Measurements from ENCODE around the gene L3MBTL4. TPM values are rescaled to one million over a fixed set of nuclear protein-coding genes. Genes with fewer than 3 reads are reported as not detected.

Gene L3MBTL4
- total RNA-seq, 1 experiment from 2014 or later: not detected

DNA sequence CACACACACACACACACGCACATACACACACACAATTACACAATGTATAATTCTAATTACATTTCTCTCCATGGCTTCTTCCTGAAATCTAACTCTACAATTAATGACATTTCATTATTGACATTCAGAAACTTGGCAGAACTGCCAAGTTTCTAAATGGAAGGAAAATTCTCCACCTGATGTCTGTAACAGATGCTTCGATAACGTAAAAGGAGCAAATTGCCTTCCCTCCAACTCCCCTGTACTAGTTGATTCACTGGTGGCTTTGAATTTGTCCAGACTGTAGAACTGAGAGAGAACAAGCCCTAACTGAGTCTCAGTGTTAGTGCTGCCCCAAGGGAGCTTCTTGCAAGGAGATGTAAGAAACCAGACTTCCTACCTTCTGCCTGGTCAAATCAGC is 264.3 kb downstream of the L3MBTL4 start (continued):
- TF ChIP-seq RAD21 (IDR thresholded peaks at IDR 0.05; ENCODE audit: low read depth): no peak
- TF ChIP-seq, protein P1, sequence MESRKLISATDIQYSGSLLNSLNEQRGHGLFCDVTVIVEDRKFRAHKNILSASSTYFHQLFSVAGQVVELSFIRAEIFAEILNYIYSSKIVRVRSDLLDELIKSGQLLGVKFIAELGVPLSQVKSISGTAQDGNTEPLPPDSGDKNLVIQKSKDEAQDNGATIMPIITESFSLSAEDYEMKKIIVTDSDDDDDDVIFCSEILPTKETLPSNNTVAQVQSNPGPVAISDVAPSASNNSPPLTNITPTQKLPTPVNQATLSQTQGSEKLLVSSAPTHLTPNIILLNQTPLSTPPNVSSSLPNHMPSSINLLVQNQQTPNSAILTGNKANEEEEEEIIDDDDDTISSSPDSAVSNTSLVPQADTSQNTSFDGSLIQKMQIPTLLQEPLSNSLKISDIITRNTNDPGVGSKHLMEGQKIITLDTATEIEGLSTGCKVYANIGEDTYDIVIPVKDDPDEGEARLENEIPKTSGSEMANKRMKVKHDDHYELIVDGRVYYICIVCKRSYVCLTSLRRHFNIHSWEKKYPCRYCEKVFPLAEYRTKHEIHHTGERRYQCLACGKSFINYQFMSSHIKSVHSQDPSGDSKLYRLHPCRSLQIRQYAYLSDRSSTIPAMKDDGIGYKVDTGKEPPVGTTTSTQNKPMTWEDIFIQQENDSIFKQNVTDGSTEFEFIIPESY (IDR thresholded peaks at IDR 0.05; ENCODE audit: extremely low read depth, insufficient replicate concordance, low read length): no peak
- TF ChIP-seq, protein P2, sequence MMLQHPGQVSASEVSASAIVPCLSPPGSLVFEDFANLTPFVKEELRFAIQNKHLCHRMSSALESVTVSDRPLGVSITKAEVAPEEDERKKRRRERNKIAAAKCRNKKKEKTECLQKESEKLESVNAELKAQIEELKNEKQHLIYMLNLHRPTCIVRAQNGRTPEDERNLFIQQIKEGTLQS (IDR thresholded peaks at IDR 0.05): no peak
- no peak for TF ChIP-seq SP1 (IDR thresholded peaks at IDR 0.05; ENCODE audit: low read depth)

DNA sequence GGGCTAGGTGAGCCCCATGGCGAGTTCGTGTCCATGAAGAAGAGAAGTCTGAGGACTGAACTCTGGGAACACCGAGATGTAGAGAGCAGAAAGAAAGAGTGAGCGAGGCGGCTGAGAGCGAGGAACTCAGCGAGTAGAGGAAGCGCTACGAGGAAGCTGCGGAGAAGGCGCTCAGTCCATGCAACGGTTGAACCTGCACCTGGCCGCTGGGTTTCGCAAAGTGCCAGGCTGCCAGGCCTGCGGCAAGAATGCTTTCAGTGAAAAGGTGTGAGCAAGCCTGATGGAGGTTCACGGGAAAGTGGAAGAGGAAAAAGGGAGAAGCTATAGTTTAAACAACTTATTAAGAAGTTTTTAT is 268.4 kb downstream of the L3MBTL4 start:
- ATAC-seq: no peak
- TF ChIP-seq SRF (IDR thresholded peaks at IDR 0.05; ENCODE audit: low read depth) (no peak), ELF1 (IDR thresholded peaks at IDR 0.05; ENCODE audit: borderline replicate concordance, low read depth) (no peak), EGR1 (IDR thresholded peaks at IDR 0.05; ENCODE audit: low read depth) (no peak), SIN3A (IDR thresholded peaks at IDR 0.05; ENCODE audit: low read depth) (no peak), ZNF274 (IDR thresholded peaks at IDR 0.05; ENCODE audit: low read depth, low read length) (no peak), POLR2AphosphoS5 (IDR thresholded peaks at IDR 0.05; ENCODE audit: low read depth, low read length) (no peak), JUND (IDR thresholded peaks at IDR 0.05) (no peak), RAD21 (IDR thresholded peaks at IDR 0.05; ENCODE audit: low read depth) (no peak), EZH2 (IDR thresholded peaks at IDR 0.05) (no peak)
- TF ChIP-seq, protein P3, sequence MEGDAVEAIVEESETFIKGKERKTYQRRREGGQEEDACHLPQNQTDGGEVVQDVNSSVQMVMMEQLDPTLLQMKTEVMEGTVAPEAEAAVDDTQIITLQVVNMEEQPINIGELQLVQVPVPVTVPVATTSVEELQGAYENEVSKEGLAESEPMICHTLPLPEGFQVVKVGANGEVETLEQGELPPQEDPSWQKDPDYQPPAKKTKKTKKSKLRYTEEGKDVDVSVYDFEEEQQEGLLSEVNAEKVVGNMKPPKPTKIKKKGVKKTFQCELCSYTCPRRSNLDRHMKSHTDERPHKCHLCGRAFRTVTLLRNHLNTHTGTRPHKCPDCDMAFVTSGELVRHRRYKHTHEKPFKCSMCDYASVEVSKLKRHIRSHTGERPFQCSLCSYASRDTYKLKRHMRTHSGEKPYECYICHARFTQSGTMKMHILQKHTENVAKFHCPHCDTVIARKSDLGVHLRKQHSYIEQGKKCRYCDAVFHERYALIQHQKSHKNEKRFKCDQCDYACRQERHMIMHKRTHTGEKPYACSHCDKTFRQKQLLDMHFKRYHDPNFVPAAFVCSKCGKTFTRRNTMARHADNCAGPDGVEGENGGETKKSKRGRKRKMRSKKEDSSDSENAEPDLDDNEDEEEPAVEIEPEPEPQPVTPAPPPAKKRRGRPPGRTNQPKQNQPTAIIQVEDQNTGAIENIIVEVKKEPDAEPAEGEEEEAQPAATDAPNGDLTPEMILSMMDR (IDR thresholded peaks at IDR 0.05 in 2 of 3, conservative IDR thresholded peaks at IDR 0.05 in 1 of 3; ENCODE audit: borderline replicate concordance in 1 of 3, insufficient read depth in 1 of 3, low read depth in 2 of 3, low read length in 2 of 3): no peak
- TF ChIP-seq, protein P2 (IDR thresholded peaks at IDR 0.05): no peak
- TF ChIP-seq, protein P1 (IDR thresholded peaks at IDR 0.05; ENCODE audit: extremely low read depth, insufficient replicate concordance, low read length): no peak
- TF ChIP-seq, protein P4, sequence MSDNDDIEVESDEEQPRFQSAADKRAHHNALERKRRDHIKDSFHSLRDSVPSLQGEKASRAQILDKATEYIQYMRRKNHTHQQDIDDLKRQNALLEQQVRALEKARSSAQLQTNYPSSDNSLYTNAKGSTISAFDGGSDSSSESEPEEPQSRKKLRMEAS (IDR thresholded peaks at IDR 0.05): no peak
- TF ChIP-seq, protein P5, sequence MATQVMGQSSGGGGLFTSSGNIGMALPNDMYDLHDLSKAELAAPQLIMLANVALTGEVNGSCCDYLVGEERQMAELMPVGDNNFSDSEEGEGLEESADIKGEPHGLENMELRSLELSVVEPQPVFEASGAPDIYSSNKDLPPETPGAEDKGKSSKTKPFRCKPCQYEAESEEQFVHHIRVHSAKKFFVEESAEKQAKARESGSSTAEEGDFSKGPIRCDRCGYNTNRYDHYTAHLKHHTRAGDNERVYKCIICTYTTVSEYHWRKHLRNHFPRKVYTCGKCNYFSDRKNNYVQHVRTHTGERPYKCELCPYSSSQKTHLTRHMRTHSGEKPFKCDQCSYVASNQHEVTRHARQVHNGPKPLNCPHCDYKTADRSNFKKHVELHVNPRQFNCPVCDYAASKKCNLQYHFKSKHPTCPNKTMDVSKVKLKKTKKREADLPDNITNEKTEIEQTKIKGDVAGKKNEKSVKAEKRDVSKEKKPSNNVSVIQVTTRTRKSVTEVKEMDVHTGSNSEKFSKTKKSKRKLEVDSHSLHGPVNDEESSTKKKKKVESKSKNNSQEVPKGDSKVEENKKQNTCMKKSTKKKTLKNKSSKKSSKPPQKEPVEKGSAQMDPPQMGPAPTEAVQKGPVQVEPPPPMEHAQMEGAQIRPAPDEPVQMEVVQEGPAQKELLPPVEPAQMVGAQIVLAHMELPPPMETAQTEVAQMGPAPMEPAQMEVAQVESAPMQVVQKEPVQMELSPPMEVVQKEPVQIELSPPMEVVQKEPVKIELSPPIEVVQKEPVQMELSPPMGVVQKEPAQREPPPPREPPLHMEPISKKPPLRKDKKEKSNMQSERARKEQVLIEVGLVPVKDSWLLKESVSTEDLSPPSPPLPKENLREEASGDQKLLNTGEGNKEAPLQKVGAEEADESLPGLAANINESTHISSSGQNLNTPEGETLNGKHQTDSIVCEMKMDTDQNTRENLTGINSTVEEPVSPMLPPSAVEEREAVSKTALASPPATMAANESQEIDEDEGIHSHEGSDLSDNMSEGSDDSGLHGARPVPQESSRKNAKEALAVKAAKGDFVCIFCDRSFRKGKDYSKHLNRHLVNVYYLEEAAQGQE (IDR thresholded peaks at IDR 0.05; ENCODE audit: low read depth): no peak

More for the DNA sequence above, 268.4 kb downstream of the L3MBTL4 start:
- H3K9me2 ChIP-seq (ENCODE audit: insufficient read depth): no peaks in the 10 kb centered on the region
- BruUV-seq (replicated peaks): no TSS peak
- H3K9ac ChIP-seq (ENCODE audit: low read length): no peak overlapping the region
- H3K9me3 ChIP-seq (ENCODE audit: control insufficient read depth in 1 of 2, insufficient read depth in 1 of 2, low read depth in 1 of 2, low read length in 2 of 2): peaks cover 23 to 29% of the 10 kb centered on the region in 2 experiments; a peak in 2 of 4 replicates
- no peaks in the 10 kb centered on the region for H3K79me2 ChIP-seq (ENCODE audit: insufficient read depth, low read length)
- H3K27me3 ChIP-seq (ENCODE audit: insufficient read depth, low read length): no peaks in the 10 kb centered on the region
- no peaks in the 10 kb centered on the region for H3K36me3 ChIP-seq (ENCODE audit: control insufficient read depth in 1 of 2, insufficient read depth in 2 of 2, low read length in 2 of 2)
- no peak overlapping the region for H2AFZ ChIP-seq (ENCODE audit: low read depth, low read length, poor library complexity, severe bottlenecking)
- H4K20me1 ChIP-seq (ENCODE audit: insufficient read depth): no peaks in the 10 kb centered on the region
- H3K4me1 ChIP-seq (ENCODE audit: control insufficient read depth in 1 of 2, insufficient read depth in 2 of 2, low read length in 2 of 2): no peaks in the 10 kb centered on the region
- intact Hi-C loops (cut with micrococcal nuclease): no loop called here
- ChIA-PET POLR2A (no interaction called here), RAD21 (ENCODE audit: low non-redundant PET in 1 of 2, low total read pairs in 2 of 2, uncharacterized antibody in 2 of 2, unreplicated experiment in 2 of 2) (no interaction called here), CTCF (no interaction called here)
- no peak for DNase-seq (ENCODE audit: low read depth, low spot score)
- no peak overlapping the region for H3K4me3 ChIP-seq (replicated peaks in 1 of 2; ENCODE audit: low read depth in 1 of 2, low read length in 2 of 2)
- H3K27ac ChIP-seq (ENCODE audit: low read depth, low read length): no peak overlapping the region
- H3K4me2 ChIP-seq (ENCODE audit: low read length): no peak overlapping the region
